WTC11 (cell line): ENCODE data around the gene AGAP1. TPM values are rescaled to one million over a fixed set of nuclear protein-coding genes. Genes with fewer than 3 reads are reported as not detected.

Experiments
- ATAC-seq: fragments of 200-7000 bp; cut with Tn5 transposase; 2 replicates; pipeline ENCODE4 v1.10.0; 2021; ENCODE audit warnings: mild to moderate bottlenecking, moderate library complexity
- CTCF ChIA-PET: fragments of 300-600 bp; sonication (Branson Sonifier 250); formaldehyde crosslinking; loops from one replicate; lab custom pipeline; 2021; ENCODE audit warnings: antibody characterized with exemption; lab: Charles Lee
- POLR2A ChIA-PET: fragments of 350-600 bp; sonication (Branson Sonifier 250); formaldehyde crosslinking; loops from one replicate; lab custom pipeline; 2021; ENCODE audit warnings: antibody characterized with exemption; lab: Charles Lee
- DNase-seq: peaks from one replicate; pipeline ENCODE4 v3.0.0; 2021; ENCODE audit warnings: low spot score
- H3K27ac Mint-ChIP-seq: 2 replicates; pipeline ENCODE4 v1.8.0; 2021; ENCODE audit warnings: mixed read lengths
- H3K27me3 Mint-ChIP-seq: 2 replicates; pipeline ENCODE4 v1.8.0; 2021; ENCODE audit warnings: low read depth, mild to moderate bottlenecking, moderate library complexity, mixed read lengths
- H3K36me3 Mint-ChIP-seq: 2 replicates; pipeline ENCODE4 v1.8.0; 2021; ENCODE audit warnings: mixed read lengths
- H3K4me1 Mint-ChIP-seq: 2 replicates; pipeline ENCODE4 v1.8.0; 2022; ENCODE audit warnings: mixed read lengths
- H3K4me3 Mint-ChIP-seq: 2 replicates; pipeline ENCODE4 v1.8.0; 2021; ENCODE audit warnings: mild to moderate bottlenecking, moderate library complexity, mixed read lengths
- H3K9me3 Mint-ChIP-seq: 2 replicates; pipeline ENCODE4 v1.8.0; 2021; ENCODE audit warnings: mixed read lengths
- ATF3 ChIP-seq: sonication (generic); formaldehyde crosslinking; conservative IDR thresholded peaks from 2 replicates; pipeline ENCODE4 v1.8.1; 2022; ENCODE audit warnings: mild to moderate bottlenecking, missing genetic modification reagents
- CDX4 ChIP-seq: fragments of 250-450 bp; sonication (Bioruptor Pico); IDR thresholded peaks from 2 replicates; pipeline ENCODE4 v1.9.0; 2021; ENCODE audit warnings: moderate library complexity, mild to moderate bottlenecking, inconsistent platforms, borderline replicate concordance
- E2F4 ChIP-seq: sonication (generic); formaldehyde crosslinking; IDR thresholded peaks from 2 replicates; pipeline ENCODE4 v1.8.1; 2022; ENCODE audit warnings: low read depth, mild to moderate bottlenecking, moderate library complexity, missing genetic modification reagents, borderline replicate concordance
- ELF4 ChIP-seq: sonication (generic); formaldehyde crosslinking; IDR thresholded peaks from 2 replicates; pipeline ENCODE4 v1.8.1; 2022; ENCODE audit warnings: low read depth, mild to moderate bottlenecking, moderate library complexity, missing genetic modification reagents
- FOXK1 ChIP-seq: sonication (generic); formaldehyde crosslinking; IDR thresholded peaks from 2 replicates; pipeline ENCODE4 v1.8.0; 2022; ENCODE audit warnings: mild to moderate bottlenecking, moderate library complexity, missing genetic modification reagents
- HMGXB4 ChIP-seq: sonication (generic); formaldehyde crosslinking; IDR thresholded peaks from 2 replicates; pipeline ENCODE4 v1.8.1; 2023; ENCODE audit warnings: mild to moderate bottlenecking, moderate library complexity, missing genetic modification reagents
- KAT7 ChIP-seq: sonication (generic); formaldehyde crosslinking; IDR thresholded peaks from 2 replicates; pipeline ENCODE4 v1.8.1; 2023; ENCODE audit warnings: missing genetic modification reagents, mild to moderate bottlenecking, borderline replicate concordance
- MLX ChIP-seq: sonication (generic); formaldehyde crosslinking; IDR thresholded peaks from 2 replicates; pipeline ENCODE4 v1.8.1; 2023; ENCODE audit warnings: mild to moderate bottlenecking, missing genetic modification reagents, moderate library complexity
- NFATC4 ChIP-seq: fragments of 250-450 bp; sonication (Bioruptor Pico); IDR thresholded peaks from 2 replicates; pipeline ENCODE4 v1.9.0; 2021; ENCODE audit warnings: mild to moderate bottlenecking
- OVOL2 ChIP-seq: fragments of 250-450 bp; sonication (Bioruptor Pico); IDR thresholded peaks from 2 replicates; pipeline ENCODE4 v1.9.0; 2021; ENCODE audit warnings: mild to moderate bottlenecking, borderline replicate concordance
- PRDM15 ChIP-seq: sonication (generic); formaldehyde crosslinking; IDR thresholded peaks from 2 replicates; pipeline ENCODE4 v1.8.0; 2022; ENCODE audit warnings: missing genetic modification reagents
- PRRX2 ChIP-seq: fragments of 250-450 bp; sonication (Bioruptor Pico); IDR thresholded peaks from 2 replicates; pipeline ENCODE4 v1.8.0; 2021; ENCODE audit warnings: mild to moderate bottlenecking
- SMAD3 ChIP-seq: sonication (generic); formaldehyde crosslinking; IDR thresholded peaks from 2 replicates; pipeline ENCODE4 v1.8.0; 2022; ENCODE audit warnings: missing genetic modification reagents, mild to moderate bottlenecking, borderline replicate concordance
- TCF7 ChIP-seq: sonication (generic); formaldehyde crosslinking; IDR thresholded peaks from 2 replicates; pipeline ENCODE4 v1.8.0; 2022; ENCODE audit warnings: mild to moderate bottlenecking, low read depth, missing genetic modification reagents, moderate library complexity
- ZMAT4 ChIP-seq: fragments of 250-450 bp; sonication (Bioruptor Pico); IDR thresholded peaks from 2 replicates; pipeline ENCODE4 v1.9.0; 2021; ENCODE audit warnings: mild to moderate bottlenecking
- ZNF138 ChIP-seq: sonication (generic); formaldehyde crosslinking; conservative IDR thresholded peaks from 2 replicates; pipeline ENCODE4 v1.8.1; 2022; ENCODE audit warnings: mild to moderate bottlenecking, moderate library complexity, missing genetic modification reagents
- ZNF219 ChIP-seq: sonication (generic); formaldehyde crosslinking; IDR thresholded peaks from 2 replicates; pipeline ENCODE4 v1.8.0; 2023; ENCODE audit warnings: missing genetic modification reagents, mild to moderate bottlenecking, borderline replicate concordance
- ZNF425 ChIP-seq: fragments of 250-450 bp; sonication (Bioruptor Pico); conservative IDR thresholded peaks from 2 replicates; pipeline ENCODE4 v1.9.0; 2021; ENCODE audit warnings: mild to moderate bottlenecking
- ZNF512 ChIP-seq: sonication (generic); formaldehyde crosslinking; IDR thresholded peaks from 2 replicates; pipeline ENCODE4 v1.8.1; 2022; ENCODE audit warnings: missing genetic modification reagents, borderline replicate concordance
- ZNF671 ChIP-seq: fragments of 250-450 bp; sonication (Bioruptor Pico); IDR thresholded peaks from 2 replicates; pipeline ENCODE4 v1.8.0; 2021; ENCODE audit warnings: mild to moderate bottlenecking
- total RNA-seq: library from RNA; stranded (reverse); gene quantifications from 3 replicates; pipeline ENCODE4 v1.2.3, GENCODE V29; 2021

AGAP1 gene
- total RNA-seq, 1 experiment from 2014 or later = 49.3 TPM

GRCh38 chr2:235598026-235598425 is 104.2 kb downstream of the AGAP1 start:
- CTCF ChIA-PET = interaction anchor here (0.5 to 6.8 kb wide), 2 partner anchors 41 to 147 kb away, joined by 3 to 129 read pairs; no protein-coding TSS in a partner anchor
- Mint-ChIP-seq H3K36me3 (peaks cover 9% of the 10 kb centered on the region), H3K27ac (peak overlapping the region; percentile 70), H3K4me1 (peaks cover 46% of the 10 kb centered on the region), H3K4me3 (no peak overlapping the region), H3K27me3 (no peaks in the 10 kb centered on the region), H3K9me3 (peaks cover 8% of the 10 kb centered on the region)
- ATAC-seq (no peak), DNase-seq (no peak)
- TF ChIP-seq E2F4 = no peak
- TF ChIP-seq ZNF671 (CRISPR knock-in tag) = no peak
- no peak for TF ChIP-seq SMAD3 (CRISPR knock-in tag)
- no peak for TF ChIP-seq OVOL2
- no peak for TF ChIP-seq KAT7 (CRISPR knock-in tag)
- TF ChIP-seq MLX (CRISPR knock-in tag) = no peak
- no peak for TF ChIP-seq NFATC4
- no peak for TF ChIP-seq CDX4 (CRISPR knock-in tag)
- no peak for TF ChIP-seq TCF7 (CRISPR knock-in tag)
- POLR2A ChIA-PET = no interaction called here

GRCh38 chr2:235598532-235599531 is 105.0 kb downstream of the AGAP1 start:
- Mint-ChIP-seq H3K27ac (0 out of 2 replicates have a peak overlapping the region, but pooled peaks have one; percentile 63), H3K4me3 (no peak overlapping the region), H3K9me3 (peaks cover 15% of the 10 kb centered on the region), H3K27me3 (no peaks in the 10 kb centered on the region), H3K36me3 (peaks cover 12% of the 10 kb centered on the region), H3K4me1 (peaks cover 42% of the 10 kb centered on the region)
- ChIA-PET POLR2A (no interaction called here), CTCF (interaction anchor here (0.5 to 1.1 kb wide), 3 partner anchors 40 to 147 kb away, joined by 3 to 5 read pairs (median 4); no protein-coding TSS in a partner anchor)
- DNase-seq = no peak
- ATAC-seq = no peak
- TF ChIP-seq ELF4 (CRISPR knock-in tag) (no peak), PRDM15 (CRISPR knock-in tag) (no peak), HMGXB4 (CRISPR knock-in tag) (no peak), ATF3 (no peak), ZNF138 (CRISPR knock-in tag) (no peak), ZNF512 (no peak), ZMAT4 (CRISPR knock-in tag) (no peak), PRRX2 (CRISPR knock-in tag) (no peak), ZNF219 (no peak), ZNF425 (CRISPR knock-in tag) (no peak), FOXK1 (no peak)
